Esophagus squamous epithelium (tissue), 4 donors: ENCODE results near the gene AMFR.

ENCODE experiments used
- POLR2A ChIP-seq, 4 donors: fragments of 450-650 bp; IDR thresholded peaks; one replicate each; pipeline ENCODE4 v1.6.1; 2017; ENCODE audit warnings: antibody characterized with exemption in 4 of 4, mild to moderate bottlenecking in 4 of 4, moderate library complexity in 3 of 4
- TF ChIP-seq, protein P1 (sequence below), 6 experiments: fragments of 450-650 bp in 4 of 6; fragments of 200-600 bp in 2 of 6; sonication (generic) in 2 of 6; IDR thresholded peaks; one replicate each; pipeline ENCODE4 v1.5.1; 2016 to 2019; ENCODE audit warnings: antibody characterized with exemption in 6 of 6, mild to moderate bottlenecking in 4 of 6, moderate library complexity in 4 of 6

- TF ChIP-seq, protein P1, sequence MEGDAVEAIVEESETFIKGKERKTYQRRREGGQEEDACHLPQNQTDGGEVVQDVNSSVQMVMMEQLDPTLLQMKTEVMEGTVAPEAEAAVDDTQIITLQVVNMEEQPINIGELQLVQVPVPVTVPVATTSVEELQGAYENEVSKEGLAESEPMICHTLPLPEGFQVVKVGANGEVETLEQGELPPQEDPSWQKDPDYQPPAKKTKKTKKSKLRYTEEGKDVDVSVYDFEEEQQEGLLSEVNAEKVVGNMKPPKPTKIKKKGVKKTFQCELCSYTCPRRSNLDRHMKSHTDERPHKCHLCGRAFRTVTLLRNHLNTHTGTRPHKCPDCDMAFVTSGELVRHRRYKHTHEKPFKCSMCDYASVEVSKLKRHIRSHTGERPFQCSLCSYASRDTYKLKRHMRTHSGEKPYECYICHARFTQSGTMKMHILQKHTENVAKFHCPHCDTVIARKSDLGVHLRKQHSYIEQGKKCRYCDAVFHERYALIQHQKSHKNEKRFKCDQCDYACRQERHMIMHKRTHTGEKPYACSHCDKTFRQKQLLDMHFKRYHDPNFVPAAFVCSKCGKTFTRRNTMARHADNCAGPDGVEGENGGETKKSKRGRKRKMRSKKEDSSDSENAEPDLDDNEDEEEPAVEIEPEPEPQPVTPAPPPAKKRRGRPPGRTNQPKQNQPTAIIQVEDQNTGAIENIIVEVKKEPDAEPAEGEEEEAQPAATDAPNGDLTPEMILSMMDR (IDR thresholded peaks at IDR 0.05), result no peak
- TF ChIP-seq POLR2A (IDR thresholded peaks at IDR 0.05), result no peak
Observed at GRCh38 chr16:56364865-56365264, 60.5 kb downstream of the AMFR start.
